GM18508 (cell line): Measurements from ENCODE around the gene ARHGAP31.

Experiments
- ATAC-seq: cut with Tn5 transposase; IDR thresholded peaks from one replicate; pipeline ENCODE4 v1.9.1; 2021; ENCODE audit warnings: moderate number of reproducible peaks; ENCODE audit not compliant: insufficient read depth, unreplicated experiment

Gene ARHGAP31

DNA sequence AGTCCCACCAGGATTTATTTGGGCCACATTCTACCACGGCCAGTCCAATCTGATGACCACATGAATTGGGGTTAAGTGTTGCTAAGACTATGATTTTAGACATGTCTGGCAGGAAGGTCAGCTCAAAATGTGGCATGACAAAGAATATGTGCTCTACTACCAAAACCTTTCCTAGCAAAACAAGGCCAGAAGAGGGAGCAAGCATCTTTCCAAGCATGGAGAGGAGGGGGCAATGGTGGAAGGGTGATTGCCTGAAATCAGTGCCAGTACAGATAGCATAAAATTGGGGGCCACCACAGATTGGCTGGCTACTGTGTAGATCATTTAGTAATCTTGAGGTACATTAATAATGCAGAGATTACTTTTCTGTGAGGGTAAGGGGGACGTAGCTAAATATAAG, 126.0 kb downstream of the ARHGAP31 start:
- ATAC-seq: no peak

DNA sequence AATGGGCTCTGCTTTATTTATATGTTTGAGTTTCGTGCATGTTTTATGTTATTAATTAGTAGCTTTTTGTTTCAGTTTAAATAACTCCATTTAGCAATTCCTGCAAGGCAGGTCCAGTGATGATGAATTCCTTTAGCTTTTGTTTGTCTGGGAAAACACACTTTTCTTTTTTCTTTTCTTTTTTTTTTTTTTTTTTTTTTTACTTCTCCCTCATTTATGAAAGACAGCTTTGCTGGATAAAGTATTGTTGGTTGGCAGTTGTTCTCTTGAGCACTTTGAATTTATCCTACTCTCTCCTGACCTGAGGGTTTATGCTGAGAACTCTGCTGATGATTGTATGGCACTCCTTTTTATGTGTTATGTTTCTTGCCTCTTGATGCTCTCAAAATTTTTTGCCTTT, 133.5 kb downstream of the ARHGAP31 start:
- ATAC-seq: no peak

DNA sequence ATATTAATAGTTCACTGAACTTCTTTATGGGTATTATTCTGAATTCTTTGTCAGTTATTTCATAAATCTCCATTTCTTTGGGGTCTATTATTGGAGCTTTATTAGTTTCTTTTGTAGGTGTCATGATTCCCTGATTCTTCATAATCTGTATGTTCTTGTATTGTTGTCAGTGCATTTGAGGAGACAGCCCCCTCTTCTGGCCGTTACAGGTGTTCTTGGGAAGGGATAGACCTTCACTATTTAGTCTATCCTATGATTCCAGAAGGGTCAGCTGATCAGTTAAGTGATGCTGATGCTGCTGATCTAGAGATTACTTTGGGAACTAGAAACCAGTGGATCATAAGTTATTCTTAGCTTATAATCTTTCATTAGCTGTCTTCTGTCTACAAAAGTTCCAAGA, 134.4 kb downstream of the ARHGAP31 start:
- ATAC-seq: no peak

DNA sequence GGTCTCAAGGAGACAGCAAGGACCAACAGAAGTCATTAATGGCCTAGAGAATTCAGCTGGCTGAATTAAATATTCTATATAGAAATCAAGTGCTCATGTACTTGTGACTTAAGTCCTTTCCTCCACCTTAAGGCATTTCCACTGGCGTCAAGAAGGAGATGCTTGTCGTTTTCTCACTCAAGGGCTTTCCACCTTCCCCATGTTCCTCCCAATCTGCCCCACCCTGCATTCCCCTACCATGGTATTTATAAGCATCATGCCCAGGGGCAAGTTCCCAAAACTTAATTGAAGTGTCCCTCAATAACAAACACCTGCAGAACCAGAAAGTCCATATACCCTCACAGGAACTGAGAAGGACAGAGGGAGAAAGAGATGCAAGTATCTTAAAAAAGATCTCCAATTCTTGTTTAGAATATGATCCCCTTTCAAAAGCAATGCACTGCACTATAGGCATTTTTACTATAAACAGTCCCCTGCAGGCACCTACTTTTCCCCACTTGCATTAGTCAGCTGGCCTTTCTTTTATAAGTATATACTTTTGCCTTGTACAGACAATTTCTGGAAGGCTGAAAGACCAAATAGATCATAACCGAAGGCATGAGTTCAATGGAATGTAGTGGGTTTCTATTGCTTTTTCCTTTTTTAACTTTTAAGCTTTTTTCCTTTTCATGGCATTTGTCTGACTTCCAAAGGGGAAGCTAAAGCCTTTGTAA, 139.6 kb downstream of the ARHGAP31 start:
- no peak for ATAC-seq

DNA sequence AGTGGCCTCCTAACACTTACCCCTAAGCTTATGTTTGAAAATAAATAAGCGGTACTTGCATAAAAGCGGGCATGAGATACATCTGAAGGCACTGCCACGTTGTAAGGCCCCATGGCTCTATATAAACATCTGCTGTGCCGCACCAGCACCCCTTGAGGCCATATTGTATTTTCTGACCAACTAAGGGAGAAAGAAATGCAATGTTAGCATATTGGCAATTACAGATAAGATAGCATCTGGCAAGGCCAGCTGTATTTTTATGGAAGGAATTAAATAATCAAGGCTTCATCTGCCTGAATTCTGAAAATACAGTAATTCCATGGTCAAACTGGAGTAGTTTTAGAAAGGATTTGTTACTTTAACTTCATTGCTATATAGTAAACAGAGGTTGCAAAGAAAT, 140.5 kb downstream of the ARHGAP31 start:
- no peak for ATAC-seq

DNA sequence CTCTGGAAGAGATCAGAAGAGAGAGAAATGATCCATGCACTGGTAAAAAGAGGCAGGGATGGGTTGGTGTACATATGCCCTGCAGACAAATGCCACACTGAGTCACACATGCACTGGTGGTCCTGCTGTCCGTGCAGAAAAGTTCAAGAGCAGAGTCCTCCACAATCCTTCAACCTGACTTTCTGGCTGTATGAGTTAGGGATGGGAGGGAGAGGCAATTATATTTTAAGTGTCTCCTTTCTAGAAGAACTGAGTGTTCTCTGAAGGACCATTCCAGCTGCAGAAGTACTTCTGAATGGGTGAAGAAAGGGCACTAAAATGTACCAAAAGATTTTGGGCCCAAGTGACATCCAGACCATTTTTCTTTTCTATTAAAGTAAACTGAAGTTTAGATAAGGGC, 142.8 kb downstream of the ARHGAP31 start:
- ATAC-seq: no peak

DNA sequence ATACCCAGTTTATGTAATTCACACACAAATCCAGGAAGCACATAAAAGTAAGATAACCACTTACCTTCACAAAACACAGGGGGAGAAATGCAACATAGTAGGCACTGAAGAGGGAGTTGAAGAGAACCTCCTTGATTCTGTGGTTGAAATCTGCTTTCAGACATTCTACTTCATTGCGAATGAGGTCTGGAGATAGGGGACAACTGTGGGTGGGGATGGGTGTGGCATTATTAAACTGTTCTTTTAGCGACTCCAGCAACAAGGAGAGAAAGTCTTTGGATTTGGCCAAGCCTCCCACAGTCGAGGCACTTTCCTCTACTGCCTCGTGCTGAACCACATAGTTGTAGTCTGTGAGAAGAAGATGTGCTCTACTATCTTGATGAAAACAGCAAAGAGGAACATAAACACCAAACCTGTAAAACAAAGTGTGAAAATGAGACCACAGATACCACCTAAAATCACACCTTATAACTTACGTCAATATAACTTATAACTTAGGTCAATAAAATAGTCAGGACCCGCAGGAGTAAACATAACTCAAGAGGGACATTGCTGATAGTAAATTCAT, 143.6 kb downstream of the ARHGAP31 start:
- ATAC-seq: no peak

DNA sequence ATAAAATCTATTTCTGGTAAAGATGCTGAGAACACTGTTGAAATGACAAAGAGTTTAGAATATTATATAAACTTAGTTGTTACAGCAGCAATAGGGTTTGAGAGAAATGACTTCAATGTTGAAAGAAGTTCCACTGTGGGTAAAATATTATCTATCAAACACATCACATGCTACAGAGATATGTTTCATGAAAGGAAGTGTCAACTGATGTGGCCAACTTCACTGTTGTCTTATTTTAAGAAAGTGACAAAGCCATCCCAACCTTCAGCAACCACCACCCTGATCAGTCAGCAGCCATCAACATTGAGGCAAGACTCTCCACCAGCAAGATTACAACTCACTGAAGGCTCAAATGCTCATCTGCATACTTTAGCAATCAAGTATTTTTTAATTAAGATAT, 149.0 kb downstream of the ARHGAP31 start:
- no peak for ATAC-seq

DNA sequence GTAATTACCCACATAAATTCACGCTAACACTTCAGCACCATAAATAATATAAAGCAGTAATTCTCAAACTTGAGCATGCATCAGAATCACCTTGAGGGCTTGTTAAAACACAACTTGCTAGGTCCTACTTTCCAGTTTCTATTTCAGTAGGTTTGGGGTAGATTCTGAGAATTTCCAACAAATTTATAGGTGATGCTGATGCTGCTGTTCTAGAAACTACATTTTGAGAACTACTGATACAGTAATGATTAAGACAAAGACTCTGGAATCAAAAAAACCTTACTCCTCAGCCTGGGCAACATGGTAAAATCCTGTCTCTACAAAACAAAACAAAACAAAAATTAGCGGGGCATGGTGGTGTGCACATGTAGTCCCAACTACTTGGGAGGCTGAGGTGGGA, 150.4 kb downstream of the ARHGAP31 start:
- ATAC-seq: no peak

DNA sequence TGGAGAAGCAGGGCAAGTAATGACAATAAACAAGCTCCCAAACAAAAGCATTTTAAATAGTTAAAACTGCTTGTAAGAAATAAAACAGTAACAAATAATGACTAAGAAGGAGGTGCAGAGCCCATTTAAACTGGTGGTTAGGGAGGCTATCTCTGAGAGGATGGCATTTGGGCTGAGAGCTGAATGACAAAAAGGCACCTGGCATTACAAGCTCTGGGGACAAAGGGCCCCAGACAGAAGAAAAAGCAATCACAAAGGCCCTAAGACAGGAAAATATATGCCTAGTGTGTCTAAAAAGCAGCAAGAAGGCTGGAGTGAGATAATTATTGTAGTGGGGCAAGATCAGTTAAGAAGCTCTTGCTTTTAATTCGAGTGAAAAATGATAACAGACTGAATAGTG, 159.6 kb downstream of the ARHGAP31 start:
- ATAC-seq: no peak

DNA sequence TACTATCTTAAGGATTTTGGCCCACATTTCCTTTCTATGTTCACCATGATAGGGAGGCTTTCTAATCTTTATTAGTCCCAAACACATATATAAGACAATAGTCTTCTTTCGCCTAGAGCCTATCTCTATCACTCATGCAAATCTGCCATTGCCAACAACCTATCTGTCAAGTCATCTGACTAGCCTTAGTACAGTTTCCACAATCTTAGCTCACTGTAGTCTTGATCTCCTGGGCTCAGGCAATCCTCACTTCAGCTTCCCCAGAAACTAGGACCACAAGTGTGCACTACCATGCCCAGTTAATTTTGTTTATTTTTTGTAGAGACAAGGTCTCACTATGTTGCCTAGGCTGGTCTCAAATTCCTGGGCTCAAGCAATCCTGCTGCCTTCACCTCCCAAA, 162.3 kb downstream of the ARHGAP31 start:
- no peak for ATAC-seq

DNA sequence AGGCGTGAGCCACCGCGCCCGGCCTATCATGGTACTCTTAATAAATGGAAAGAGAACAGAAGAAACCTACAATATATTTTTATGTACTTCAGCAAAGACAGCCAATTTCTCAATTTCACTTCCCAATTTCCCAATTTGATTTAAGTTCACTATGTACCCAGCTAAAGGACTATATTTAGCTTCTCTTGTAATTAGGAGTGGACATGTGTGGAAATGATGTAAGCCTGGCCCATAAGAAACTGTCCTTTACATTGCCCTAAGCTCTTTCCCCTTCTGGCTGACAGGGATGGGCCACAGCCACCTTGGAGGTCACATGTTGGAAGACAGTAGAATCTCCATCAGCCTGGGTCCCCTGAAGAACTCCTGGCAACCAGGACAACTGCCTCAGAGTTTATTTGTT, 163.1 kb downstream of the ARHGAP31 start:
- ATAC-seq: no peak

DNA sequence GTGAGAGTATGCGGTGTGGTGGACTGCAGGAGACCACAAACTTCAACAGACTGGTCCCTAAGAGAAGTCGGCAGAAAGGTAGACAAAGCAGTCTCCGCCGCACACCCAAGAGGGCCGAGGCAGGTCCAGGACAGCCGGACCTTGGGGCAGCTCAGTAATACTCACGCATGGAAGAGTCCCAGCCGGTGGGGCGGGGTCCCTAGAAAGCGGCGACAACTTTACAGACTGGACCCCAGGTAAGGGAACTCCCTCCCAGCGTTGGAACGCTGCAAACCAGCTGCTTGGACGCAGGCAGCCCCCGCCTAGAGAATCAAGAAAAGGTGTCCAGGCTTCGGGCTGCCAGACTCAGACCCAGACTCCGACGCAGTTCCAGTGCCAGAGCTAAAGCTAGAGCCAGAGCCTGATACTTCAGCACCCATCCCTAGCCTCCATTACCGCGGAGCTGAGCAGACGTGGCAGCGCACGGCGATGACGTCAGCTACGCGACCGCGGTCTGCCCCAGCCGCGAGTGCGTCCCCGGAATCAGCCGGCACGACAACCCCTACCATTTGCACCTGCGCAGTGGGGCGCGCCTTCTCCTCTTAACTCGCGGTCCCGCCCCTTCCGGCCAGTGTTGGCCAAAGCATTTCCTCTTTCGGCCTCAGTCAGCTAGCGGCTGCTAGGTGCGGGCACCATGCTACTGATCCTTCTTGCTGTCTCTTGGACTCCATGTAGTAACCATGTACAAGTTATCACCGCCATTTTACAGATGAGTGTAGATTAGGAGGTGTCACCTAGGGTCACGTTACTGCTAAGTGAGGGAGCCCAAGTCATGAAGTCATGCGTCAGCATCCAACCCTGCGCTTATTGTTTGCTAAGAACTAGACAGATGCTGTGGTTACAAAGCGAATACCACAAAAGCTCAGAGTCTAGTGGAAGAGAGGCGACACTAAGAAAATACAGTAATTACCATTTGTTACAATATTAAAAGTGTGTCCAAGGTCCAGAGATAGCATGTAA, 169.3 kb downstream of the ARHGAP31 start, which contains the start of gene TMEM39A:
Gene TMEM39A, minus strand, starts transcription at position 445 of the 999 bp plus-strand sequence. CDS start 1,541 bp downstream, outside the sequence.
- peak; percentile 82 for ATAC-seq

DNA sequence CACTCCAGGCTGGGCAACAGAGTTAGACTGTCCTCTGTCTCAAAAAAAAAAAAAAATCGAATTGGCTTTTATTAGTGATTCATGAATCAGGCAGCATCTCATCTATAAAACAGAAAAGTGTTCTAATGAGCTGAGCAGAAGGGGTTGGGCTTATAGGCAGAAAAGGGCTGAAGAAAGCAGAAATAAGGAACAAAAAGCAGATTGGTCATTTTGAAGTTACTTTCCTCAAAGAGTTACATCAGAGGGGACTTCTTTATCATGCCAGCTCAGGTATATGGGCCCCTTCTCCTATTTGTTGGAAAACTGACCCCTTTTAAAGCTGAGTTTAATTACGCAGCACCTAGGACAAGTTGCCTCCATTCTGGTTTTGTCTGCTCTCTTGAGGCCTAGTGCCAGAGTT, 173.9 kb downstream of the ARHGAP31 start:
- ATAC-seq: no peak

DNA sequence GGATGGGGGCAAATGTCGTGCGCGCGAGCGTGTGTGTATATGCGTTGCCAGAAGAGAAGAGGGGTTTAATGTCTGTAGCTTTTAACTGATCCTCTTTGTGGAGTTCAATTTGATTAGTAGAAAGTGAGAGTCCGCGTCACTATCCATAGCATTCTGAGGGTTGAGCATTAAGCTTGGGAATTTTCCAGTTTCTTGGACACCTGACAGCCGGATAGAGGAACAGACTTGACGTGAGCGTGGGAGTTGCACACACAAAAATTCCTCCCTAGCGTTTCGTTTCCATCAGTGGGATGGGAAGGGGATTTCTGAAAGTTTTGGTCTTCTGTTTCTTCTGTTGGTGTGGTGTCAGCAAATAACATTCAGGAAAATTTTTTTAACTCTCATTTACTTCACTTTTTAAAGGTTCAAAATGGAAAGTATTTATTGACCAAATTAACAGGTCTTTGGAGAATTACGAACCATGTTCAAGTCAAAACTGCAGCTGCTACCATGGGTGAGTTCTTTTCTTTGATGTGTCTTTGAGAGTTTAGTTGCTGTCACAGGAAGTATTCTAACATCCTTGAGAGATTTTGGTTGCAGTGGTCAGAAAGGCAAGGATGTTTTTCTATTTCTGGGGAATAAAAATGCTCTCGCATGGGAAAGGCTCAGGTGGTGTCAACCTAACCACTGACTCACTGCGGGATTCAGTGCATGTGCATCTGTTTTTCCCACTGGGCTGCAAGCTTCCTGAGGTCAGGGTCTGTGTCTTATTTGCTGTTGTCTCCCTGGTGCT, 175.4 kb downstream of the ARHGAP31 start:
- no peak for ATAC-seq
